SH-SY5Y (cell line): ENCODE data around the gene YEATS2.

Source experiments
- GATA2 ChIP-seq: IDR thresholded peaks from 2 replicates; pipeline ENCODE4 v1.6.1; 2011; ENCODE audit warnings: mild to moderate bottlenecking, low read depth, low read length
- GATA3 ChIP-seq: IDR thresholded peaks from 2 replicates; pipeline ENCODE4 v1.6.1; 2011; ENCODE audit warnings: low read depth, mild to moderate bottlenecking, low read length, moderate library complexity

DNA sequence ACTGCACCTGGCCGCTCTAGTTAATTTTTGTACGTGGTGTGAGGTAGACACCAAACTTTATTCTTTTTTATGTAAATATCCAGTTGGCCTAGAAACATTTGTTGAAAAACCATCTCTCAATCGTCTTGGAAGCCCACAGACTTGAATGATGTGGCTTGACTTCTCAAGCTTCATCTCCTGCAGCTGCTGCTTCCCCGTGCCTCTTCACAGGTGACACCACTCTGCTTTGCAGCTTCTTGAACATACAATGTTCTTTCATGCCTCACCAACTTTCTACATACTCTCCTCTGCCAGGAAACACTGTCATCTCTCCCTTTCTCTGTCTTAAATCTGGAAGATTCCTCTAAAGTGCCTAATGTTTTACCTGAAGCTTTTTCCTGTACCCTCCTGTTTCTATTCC, 92.2 kb downstream of the YEATS2 start:
- TF ChIP-seq GATA2 = no peak
- no peak for TF ChIP-seq GATA3
